ENCODE data around the gene FOCAD.

GRCh38 chr9:20791682-20792081 lies 107.6 kb downstream of the FOCAD start:
- TF ChIP-seq CTCF (IDR thresholded peaks at IDR 0.05) (no peak), EZH2 (IDR thresholded peaks at IDR 0.05) (no peak), EZH2phosphoT487 (IDR thresholded peaks at IDR 0.05) (no peak)

Data from neural progenitor cell (in vitro differentiated cells).